Heart left ventricle (tissue), 13 donors: ENCODE data around the gene PTPRE.

Experiments
- POLR2A ChIP-seq, 2 donors: fragments of 450-650 bp; IDR thresholded peaks; one replicate each; pipeline ENCODE4 v1.6.1; 2017; ENCODE audit warnings: antibody characterized with exemption in 2 of 2, mild to moderate bottlenecking in 2 of 2, moderate library complexity in 2 of 2
- TF ChIP-seq, protein P1 (sequence below), 12 donors: fragments of 200-600 bp; sonication (generic) in 4 of 12; IDR thresholded peaks; one replicate each; pipeline versions ENCODE4 v1.5.0 to v1.8.0; 2018 to 2022; ENCODE audit warnings: antibody characterized with exemption in 12 of 12, mild to moderate bottlenecking in 5 of 12
- donor health status: ischemic (EF 13 %, LVEDD 7.1; RV severe dilation, severe dysfunction).
- donor health status: DM: no; HTN: yes; CAD: no.
- donor health status: DM: no; HTN: no; CAD: no.
- donor health status: ischemic (EF 25% LVEDD 6.9; RV normal size, moderate dysfunction).
- donor health status: ischemic (EF 25% LVEDD 5.7; RV mildly dilated, moderate dysfunction).
- donor health status: ischemic (EF 35%, LVEDD 5.7; RV mildly dilated, moderate dysfunction).
- donor health status: nonischemic (EF 11% LVEDD 7.7; RV severe dilation, severe dysfunction).
- donor health status: DM: yes; HTN: yes; CAD: no.
- donor health status: PGD.
- donor health status: ischemic (EF 29% LVEDD 5.4; RV normal size, mild dysfunction).
- donor health status: nonischemic (EF 23%, LVEDD 6.1; RV moderate dilation, normal function).

DNA sequence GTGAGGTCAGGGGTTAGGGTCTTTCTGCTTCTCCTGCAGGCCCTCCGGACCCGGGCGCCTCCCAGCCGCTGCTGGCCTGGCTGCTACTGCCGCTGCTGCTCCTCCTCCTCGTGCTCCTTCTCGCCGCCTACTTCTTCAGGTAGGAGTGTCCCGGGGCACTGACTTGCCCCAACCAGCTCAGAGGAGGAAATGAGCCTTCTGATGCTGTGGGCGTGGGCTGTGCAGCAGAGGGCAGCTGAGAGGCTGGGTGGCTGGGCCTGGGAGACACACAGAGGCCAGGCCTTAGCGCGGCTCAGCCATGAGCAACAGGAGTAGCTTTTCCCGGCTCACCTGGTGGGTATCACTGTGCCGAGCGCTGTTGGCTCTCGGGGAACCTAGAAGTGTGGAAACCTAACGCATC lies 140.4 kb downstream of the PTPRE start:
- TF ChIP-seq, protein P1, sequence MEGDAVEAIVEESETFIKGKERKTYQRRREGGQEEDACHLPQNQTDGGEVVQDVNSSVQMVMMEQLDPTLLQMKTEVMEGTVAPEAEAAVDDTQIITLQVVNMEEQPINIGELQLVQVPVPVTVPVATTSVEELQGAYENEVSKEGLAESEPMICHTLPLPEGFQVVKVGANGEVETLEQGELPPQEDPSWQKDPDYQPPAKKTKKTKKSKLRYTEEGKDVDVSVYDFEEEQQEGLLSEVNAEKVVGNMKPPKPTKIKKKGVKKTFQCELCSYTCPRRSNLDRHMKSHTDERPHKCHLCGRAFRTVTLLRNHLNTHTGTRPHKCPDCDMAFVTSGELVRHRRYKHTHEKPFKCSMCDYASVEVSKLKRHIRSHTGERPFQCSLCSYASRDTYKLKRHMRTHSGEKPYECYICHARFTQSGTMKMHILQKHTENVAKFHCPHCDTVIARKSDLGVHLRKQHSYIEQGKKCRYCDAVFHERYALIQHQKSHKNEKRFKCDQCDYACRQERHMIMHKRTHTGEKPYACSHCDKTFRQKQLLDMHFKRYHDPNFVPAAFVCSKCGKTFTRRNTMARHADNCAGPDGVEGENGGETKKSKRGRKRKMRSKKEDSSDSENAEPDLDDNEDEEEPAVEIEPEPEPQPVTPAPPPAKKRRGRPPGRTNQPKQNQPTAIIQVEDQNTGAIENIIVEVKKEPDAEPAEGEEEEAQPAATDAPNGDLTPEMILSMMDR (IDR thresholded peaks at IDR 0.05): no peak
- TF ChIP-seq POLR2A (IDR thresholded peaks at IDR 0.05): no peak
